ENCODE data around the gene FGD2.

Gene FGD2

DNA sequence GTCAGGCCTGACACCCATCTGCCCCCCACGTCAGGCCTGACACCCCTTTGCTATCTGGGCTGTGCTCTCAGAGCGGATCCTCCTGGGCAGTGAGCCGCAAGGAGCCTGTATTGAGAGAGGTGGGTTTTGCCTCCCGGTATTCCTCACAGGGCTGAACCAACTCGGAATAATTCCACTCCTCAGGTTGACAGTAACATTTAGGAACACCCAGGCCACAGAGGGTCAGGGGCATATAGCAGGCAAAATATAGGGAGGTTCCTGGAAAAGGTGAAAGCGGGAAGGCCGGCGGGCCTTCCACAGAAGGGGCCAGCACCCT lies 6.8 kb upstream of the FGD2 start:
- no peak for DNase-seq

DNA sequence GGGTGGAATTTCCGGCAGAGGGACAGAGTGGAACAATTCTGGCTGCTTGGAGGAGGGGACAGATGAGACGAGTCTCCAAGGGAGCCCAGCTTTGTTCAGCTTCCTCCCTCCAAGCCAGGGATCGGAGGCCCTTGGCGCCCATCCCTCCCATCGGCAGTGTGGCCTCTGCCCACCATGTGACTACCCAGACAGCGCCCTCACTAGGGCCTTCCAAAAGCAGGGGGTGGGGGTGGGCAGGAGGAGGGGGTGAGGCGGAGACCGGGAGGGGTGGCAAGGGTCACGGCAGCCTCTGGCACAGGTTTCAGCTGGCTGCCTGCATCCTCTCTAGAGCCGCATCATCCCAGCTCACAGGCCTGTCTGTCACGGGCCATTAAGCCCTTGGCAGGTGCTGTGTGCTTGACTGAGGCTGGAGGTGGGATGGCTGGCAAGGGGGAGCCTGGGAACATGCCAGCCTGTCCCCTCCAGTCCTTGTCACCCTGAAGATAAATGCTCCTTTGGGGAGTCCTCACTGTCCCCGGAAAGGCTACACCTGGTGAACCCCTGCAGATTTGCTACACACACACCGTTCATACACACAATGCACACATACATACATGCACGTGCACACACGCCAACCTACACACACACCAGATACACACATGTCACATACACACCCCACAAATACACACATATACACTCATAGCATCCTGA lies 6.2 kb upstream of the FGD2 start:
- DNase-seq = no peak

- no peak for DNase-seq
Observed at GRCh38 chr6:36999751-37000125, 5.7 kb upstream of the FGD2 start.

- no peak for DNase-seq
Observed at GRCh38 chr6:37004044-37004980, 1.1 kb upstream of the FGD2 start.

- no peak for DNase-seq
Observed at GRCh38 chr6:37005827-37006567, 542 bp downstream of the FGD2 start.

DNA sequence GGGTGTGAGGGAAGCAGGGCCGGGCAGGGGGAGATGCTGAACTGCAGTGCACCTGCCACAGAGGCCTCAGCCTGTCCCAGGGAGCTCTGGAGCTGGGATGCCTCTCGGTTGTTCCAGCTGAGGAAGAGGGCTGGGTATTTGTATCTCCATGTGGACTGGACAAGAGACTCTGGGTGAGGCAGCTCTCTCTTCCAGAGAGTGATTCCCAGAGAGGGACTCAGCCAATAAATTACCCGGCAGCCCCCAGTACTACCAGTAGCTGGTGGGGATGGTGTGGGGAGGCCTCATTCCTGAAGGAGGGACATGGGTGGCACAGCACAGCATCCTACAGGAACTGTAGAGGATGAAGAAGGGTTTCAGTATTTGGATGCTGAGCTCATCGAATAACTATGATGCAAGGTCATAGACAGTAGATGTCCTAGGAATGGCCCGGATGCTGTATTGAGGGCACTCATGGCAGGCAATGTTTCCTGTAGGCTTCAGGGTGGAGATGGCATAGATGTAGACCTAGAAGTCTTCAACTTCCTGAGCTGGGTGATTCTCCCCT lies 1.4 kb downstream of the FGD2 start:
- DNase-seq = no peak

- DNase-seq = peak; percentile 33
Observed at GRCh38 chr6:37007340-37008043, 2.0 kb downstream of the FGD2 start.

DNA sequence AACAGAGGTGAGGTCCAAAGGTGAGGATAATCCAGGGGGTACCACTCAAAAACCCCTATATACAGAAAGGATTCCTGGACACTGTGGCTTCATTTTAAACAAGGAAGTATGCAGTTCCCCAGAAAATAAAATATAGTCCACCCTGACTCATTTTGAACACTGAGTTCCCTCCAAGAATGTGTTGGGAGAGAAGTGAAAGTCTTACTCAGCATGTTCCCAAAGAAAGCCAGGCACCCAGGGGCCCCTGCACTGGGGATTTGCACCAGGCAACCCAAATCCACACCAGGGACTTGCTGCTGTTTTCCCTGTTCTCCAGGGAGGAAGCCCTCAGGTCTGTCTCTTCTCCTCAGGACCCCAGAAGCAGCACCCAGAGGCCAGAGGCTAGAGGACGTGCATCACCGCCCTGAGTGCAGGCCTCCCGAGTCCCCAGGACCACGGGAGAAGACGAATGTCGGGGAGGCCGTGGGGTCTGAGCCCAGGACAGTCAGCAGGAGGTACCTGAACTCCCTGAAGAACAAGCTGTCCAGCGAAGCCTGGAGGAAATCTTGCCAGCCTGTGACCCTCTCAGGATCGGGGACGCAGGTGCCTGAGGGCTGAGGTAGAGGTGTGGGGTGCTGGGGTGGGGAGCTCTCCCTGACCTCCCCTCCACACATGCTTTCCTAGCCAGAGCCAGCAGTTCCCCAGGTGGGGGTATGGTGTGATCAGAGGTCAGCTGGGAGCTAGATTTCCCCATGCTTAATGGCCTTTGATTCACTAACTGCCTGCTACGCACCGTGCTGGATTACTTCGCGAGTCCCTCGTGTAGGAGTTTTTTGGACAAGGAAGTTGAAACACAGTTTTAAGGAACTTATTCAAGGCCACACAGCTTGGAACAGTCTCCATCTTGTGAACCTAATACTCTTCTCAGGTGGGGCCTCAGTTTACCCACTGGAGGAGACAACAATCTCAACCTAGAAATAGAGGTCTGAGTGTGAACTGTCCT lies 3.3 kb downstream of the FGD2 start:
- DNase-seq = no peak

DNA sequence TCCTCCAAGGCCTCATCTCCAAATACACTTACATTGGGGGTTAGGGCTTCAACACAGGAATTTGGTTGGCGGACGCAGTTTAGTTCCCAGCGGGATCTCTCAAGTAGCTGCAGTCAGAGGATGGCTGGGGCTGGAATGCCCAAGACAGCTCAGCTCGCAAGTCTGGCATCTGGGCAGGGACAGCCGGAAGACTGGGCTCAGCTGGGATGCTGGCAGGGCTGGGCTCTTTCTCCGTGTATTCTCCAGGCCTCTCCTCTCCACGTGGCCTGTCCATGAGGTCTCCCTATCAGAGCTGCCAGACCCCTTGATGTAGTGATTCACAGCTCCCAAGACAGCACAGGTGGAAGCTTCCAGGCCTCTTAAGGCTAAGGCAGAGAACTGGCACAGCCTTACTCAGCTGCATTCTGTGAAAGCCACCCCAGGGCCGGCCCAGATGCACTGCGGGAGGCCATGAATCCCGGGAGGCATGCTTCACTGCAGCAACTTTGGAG lies 5.0 kb downstream of the FGD2 start:
- DNase-seq = no peak

GRCh38 chr6:37011656-37012378 lies 6.4 kb downstream of the FGD2 start:
- no peak for DNase-seq

- no peak for DNase-seq
Observed at GRCh38 chr6:37013516-37014491, 8.3 kb downstream of the FGD2 start.

- DNase-seq = no peak
Observed at GRCh38 chr6:37014667-37015066, 9.2 kb downstream of the FGD2 start.

DNA sequence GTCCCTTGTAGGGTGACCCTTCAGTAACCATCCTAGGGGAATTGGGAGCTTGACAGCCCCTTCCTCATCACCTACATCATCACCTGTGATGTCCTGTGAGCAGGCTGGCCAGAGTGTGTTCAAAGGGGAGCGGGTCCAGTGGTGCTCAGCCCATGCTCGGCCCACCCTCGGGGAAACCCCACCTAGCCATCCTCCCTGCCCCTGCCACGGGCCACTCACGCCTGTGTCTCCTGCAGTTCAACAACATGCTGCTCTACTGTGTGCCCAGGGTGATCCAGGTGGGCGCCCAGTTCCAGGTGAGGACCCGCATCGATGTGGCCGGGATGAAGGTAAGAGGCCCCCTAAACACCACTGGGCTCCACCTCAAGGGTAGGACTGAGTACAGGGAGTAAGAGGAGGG lies 10.1 kb downstream of the FGD2 start:
- no peak for DNase-seq

GRCh38 chr6:37016995-37017394 lies 11.5 kb downstream of the FGD2 start:
- DNase-seq = no peak

- no peak for DNase-seq
Observed at GRCh38 chr6:37017606-37018197, 12.2 kb downstream of the FGD2 start.

DNA sequence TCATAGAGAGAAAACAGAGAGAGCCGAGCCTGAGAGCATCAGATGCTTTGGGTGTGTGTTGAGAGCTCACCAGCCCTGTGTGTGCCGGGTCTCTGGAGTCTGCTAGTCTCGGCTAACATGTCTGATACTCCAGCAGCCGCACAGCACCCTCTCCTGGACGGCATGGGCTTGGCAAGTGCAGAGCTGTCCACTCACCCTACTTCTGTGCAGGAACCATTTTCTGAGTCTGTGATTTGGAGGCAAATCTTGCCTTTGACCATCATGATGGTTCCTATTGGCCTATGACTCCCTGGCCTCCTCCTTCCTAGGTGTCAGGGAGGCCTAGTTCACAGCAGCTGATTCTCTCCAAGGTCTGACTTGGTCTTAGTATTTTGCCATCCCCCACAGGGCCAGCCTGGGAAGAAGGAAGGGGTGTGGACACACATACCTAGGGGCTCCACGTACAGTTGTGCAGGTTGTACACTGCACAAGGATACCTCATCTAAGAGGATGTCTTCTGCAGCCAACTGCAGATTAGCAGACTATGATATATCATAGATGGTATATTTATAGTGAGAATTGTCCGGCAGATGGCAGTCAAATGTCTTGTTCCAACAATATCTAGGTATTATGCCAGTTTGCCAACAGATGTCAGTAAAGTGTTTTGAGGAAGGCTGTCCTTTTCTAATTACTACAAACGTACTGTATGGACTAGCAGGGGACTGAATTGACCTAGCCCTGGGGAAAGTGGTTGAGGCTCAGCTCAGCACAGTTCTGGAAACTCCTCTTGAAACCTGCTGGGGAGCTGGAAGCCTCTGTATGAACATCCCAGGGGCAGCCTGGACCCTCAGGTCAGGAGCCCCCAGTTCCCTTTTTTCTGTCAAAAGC lies 13.0 kb downstream of the FGD2 start:
- DNase-seq = peak; percentile 27

DNA sequence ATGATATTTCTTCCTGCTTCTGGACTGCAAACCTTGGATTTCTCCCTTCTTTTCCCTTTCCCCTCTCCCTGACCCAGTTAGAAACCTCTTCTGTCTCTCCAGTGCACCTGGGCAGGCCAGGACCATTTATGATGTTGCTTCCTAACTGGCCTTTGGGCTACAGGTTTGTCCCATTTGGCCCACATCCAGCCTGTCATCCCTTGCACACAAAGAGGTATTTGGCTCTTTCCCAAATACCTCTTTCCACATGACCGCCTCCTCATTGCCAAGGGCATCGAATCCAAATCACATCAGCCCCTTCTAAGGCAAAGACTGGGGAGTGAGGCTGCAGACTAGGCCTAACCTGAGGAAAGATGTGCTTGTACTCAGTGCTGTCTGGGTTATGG lies 13.6 kb downstream of the FGD2 start:
- no peak for DNase-seq

GRCh38 chr6:37020381-37020780 lies 14.9 kb downstream of the FGD2 start:
- no peak for DNase-seq
